SU-DHL-6 (cell line): ENCODE data around the gene MAPKBP1.
A peak's percentile ranks its signal among the peaks of the same experiment; 100 is the strongest.

Source experiments
- H2AFZ ChIP-seq: fragments of 200-600 bp; sonication (generic); 2 replicates; pipeline ENCODE4 v1.6.1; 2014; ENCODE audit warnings: low read depth, mild to moderate bottlenecking, moderate library complexity, mixed read lengths, antibody characterized with exemption, low read length; ENCODE audit not compliant: severe bottlenecking
- H3F3A ChIP-seq: fragments of 200-600 bp; shearing (Covaris generic); 2 replicates; pipeline ENCODE4 v1.6.0; 2016; ENCODE audit warnings: antibody characterized with exemption, mild to moderate bottlenecking; ENCODE audit not compliant: insufficient read depth
- H3K27ac ChIP-seq: fragments of 200-600 bp; sonication (generic); 2 replicates; pipeline ENCODE4 v1.5.1; 2016; ENCODE audit warnings: low read depth, mild to moderate bottlenecking, low read length, moderate library complexity, mixed read lengths
- H3K27me3 ChIP-seq: fragments of 200-600 bp; sonication (generic), shearing (Covaris generic); 2 replicates; pipeline ENCODE4 v1.6.0; 2014; ENCODE audit warnings: mild to moderate bottlenecking, low read length
- H3K36me3 ChIP-seq: fragments of 200-600 bp; sonication (generic); 2 replicates; pipeline ENCODE4 v1.6.1; 2014; ENCODE audit warnings: mild to moderate bottlenecking, low read length, mixed read lengths
- H3K4me2 ChIP-seq: fragments of 300-600, 200-600 bp; shearing (Covaris generic), sonication (generic); 2 replicates; pipeline ENCODE4 v1.6.0; 2014; ENCODE audit warnings: low read length, low read depth, mild to moderate bottlenecking; ENCODE audit not compliant: poor library complexity, severe bottlenecking
- H3K4me3 ChIP-seq: fragments of 200-600 bp; sonication (generic); 2 replicates; pipeline ENCODE4 v1.5.1; 2014; ENCODE audit warnings: antibody characterized with exemption, low read length, mild to moderate bottlenecking, mixed read lengths; ENCODE audit not compliant: insufficient read depth, poor library complexity, severe bottlenecking
- H3K79me2 ChIP-seq: fragments of 200-600 bp; sonication (generic); 2 replicates; pipeline ENCODE4 v1.6.1; 2014; ENCODE audit warnings: mild to moderate bottlenecking, low read length, moderate library complexity; ENCODE audit not compliant: insufficient read depth
- H3K9ac ChIP-seq: fragments of 200-600 bp; sonication (generic); 2 replicates; pipeline ENCODE4 v1.7.0; 2014; ENCODE audit warnings: mild to moderate bottlenecking, low read length
- H3K9me2 ChIP-seq: fragments of 200-600 bp; sonication (generic); replicated peaks from 2 replicates; pipeline ENCODE4 v1.6.1; 2014; ENCODE audit warnings: low read length; ENCODE audit not compliant: insufficient read depth
- H3K9me3 ChIP-seq: fragments of 200-600 bp; sonication (generic); 2 replicates; pipeline ENCODE4 v1.6.1; 2014; ENCODE audit warnings: low read length, mixed read lengths; ENCODE audit not compliant: insufficient read depth
- H4K20me1 ChIP-seq: fragments of 200-600 bp; sonication (generic); 2 replicates; pipeline ENCODE4 v1.6.1; 2014; ENCODE audit warnings: low read depth, mild to moderate bottlenecking, antibody characterized with exemption, low read length, moderate library complexity, mixed read lengths
- EZH2phosphoT487 ChIP-seq: fragments of 200-600 bp; sonication (generic), shearing (Covaris generic); conservative IDR thresholded peaks from 2 replicates; pipeline ENCODE4 v1.6.1; 2018; ENCODE audit warnings: mild to moderate bottlenecking, antibody characterized with exemption, low read length, moderate library complexity, mixed read lengths
- TF ChIP-seq, protein P1 (sequence below): fragments of 200-600 bp; sonication (generic); IDR thresholded peaks from one replicate; pipeline ENCODE4 v1.5.1; 2017; ENCODE audit warnings: antibody characterized with exemption, mild to moderate bottlenecking, low read length, moderate library complexity; ENCODE audit not compliant: insufficient read depth, poor library complexity, severe bottlenecking

The MAPKBP1 gene

DNA sequence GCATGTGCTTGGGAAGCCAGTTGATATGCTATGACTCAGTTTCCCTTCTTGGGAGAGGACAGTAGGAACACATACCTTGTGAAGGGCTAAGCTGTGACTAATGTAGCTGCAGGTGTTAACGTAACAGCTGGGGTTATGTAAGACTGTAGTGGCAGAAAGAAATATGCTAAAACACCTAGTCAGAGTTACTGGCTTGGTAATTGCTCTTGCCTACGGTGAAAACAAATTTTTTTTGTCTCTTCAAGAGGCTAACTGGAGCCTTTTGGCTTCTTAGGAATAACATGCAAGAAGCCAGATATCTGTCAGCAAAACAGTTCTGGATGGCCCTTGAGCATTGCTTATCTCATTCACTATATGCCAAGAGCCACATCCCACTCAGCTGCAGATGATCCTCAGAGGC is 1.4 kb downstream of the MAPKBP1 start:
- no peak overlapping the region for H3K27ac ChIP-seq

DNA sequence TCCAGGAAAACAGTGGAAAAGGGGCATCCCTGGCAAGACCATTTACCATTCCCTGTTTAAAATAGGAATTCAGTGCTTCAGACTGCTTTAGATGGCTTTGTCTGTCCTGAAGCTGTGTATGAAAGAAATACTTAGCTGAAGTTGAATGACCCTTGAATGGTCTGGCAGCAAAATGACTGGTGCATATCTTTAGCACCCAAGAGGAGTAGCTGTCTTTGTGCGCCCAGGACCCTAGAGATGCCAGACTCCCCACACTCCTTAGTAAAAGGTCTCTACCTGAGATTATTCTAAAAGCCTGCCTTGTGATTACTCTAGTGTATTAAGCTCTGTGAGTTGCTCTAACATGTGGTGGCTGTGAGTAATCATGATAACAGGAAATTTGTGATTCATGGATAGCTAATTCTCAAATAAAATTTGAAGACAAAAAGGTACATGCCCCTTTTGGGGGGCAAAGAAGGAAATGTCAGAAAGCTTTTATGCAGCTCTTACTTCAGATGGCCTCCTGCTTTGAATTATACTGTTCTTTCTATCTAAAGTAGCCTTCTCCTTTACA is 3.2 kb downstream of the MAPKBP1 start:
- no peak overlapping the region for H2AFZ ChIP-seq
- H3K79me2 ChIP-seq: no peaks in the 10 kb centered on the region
- no peaks in the 10 kb centered on the region for H3K9me3 ChIP-seq
- TF ChIP-seq, protein P1, sequence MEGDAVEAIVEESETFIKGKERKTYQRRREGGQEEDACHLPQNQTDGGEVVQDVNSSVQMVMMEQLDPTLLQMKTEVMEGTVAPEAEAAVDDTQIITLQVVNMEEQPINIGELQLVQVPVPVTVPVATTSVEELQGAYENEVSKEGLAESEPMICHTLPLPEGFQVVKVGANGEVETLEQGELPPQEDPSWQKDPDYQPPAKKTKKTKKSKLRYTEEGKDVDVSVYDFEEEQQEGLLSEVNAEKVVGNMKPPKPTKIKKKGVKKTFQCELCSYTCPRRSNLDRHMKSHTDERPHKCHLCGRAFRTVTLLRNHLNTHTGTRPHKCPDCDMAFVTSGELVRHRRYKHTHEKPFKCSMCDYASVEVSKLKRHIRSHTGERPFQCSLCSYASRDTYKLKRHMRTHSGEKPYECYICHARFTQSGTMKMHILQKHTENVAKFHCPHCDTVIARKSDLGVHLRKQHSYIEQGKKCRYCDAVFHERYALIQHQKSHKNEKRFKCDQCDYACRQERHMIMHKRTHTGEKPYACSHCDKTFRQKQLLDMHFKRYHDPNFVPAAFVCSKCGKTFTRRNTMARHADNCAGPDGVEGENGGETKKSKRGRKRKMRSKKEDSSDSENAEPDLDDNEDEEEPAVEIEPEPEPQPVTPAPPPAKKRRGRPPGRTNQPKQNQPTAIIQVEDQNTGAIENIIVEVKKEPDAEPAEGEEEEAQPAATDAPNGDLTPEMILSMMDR: no peak
- TF ChIP-seq EZH2phosphoT487: no peak
- H3K9ac ChIP-seq: no peak overlapping the region
- no peak overlapping the region for H3K4me3 ChIP-seq
- H3K27ac ChIP-seq: no peak overlapping the region
- H3K36me3 ChIP-seq: no peaks in the 10 kb centered on the region
- peaks cover 14% of the 10 kb centered on the region for H3F3A ChIP-seq
- H3K9me2 ChIP-seq: no peaks in the 10 kb centered on the region
- no peaks in the 10 kb centered on the region for H4K20me1 ChIP-seq
- H3K27me3 ChIP-seq: no peaks in the 10 kb centered on the region
- no peak overlapping the region for H3K4me2 ChIP-seq

More for the DNA sequence above, 1.4 kb downstream of the MAPKBP1 start:
- TF ChIP-seq EZH2phosphoT487: no peak
- TF ChIP-seq, protein P1: no peak
- Histone ChIP-seq H4K20me1 (no peaks in the 10 kb centered on the region), H3K9me3 (no peaks in the 10 kb centered on the region), H3K36me3 (no peaks in the 10 kb centered on the region), H3K79me2 (no peaks in the 10 kb centered on the region), H3K27me3 (no peaks in the 10 kb centered on the region), H3K4me3 (peak overlapping the region; percentile 71), H3K9me2 (no peaks in the 10 kb centered on the region), H3K9ac (no peak overlapping the region; the same call in 1 of the 2 replicates), H3K4me2 (peak overlapping the region; percentile 91), H3F3A (peaks cover 14% of the 10 kb centered on the region), H2AFZ (no peak overlapping the region)

DNA sequence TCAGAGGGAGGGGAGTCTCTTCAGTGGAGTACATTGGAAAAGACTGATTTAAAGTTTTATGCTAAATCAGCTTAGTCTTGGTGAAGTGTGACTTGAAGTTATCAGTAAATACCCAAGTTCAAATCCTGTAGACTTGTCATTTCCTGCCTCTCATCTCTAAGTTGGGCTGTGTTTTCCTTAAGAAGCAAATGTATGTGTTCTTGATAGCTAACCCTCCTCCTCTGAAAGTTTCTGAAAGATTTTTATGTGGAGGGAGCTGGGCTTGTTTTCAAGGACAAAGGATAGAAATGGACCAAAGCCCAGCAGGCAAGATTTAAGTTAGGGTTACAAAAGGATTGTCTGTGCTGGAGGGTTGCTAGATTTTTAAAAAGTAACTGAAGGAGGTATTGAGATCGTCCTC is 4.2 kb downstream of the MAPKBP1 start:
- Histone ChIP-seq H2AFZ (no peak overlapping the region), H3K36me3 (no peaks in the 10 kb centered on the region), H3K4me2 (no peak overlapping the region), H3K9me3 (no peaks in the 10 kb centered on the region), H3K27me3 (no peaks in the 10 kb centered on the region), H3K27ac (no peak overlapping the region), H4K20me1 (no peaks in the 10 kb centered on the region), H3K79me2 (no peaks in the 10 kb centered on the region), H3K9me2 (no peaks in the 10 kb centered on the region), H3F3A (peaks cover 7% of the 10 kb centered on the region), H3K9ac (no peak overlapping the region), H3K4me3 (no peak overlapping the region)
- TF ChIP-seq EZH2phosphoT487: no peak
- TF ChIP-seq, protein P1: no peak
